HepG2 (cell line): ENCODE measurements around the gene SORL1-AS1.
A peak's percentile ranks its signal among the peaks of the same experiment; 100 is the strongest.

Experiments used
- ARNTL ChIP-seq: sonication (generic); formaldehyde crosslinking; IDR thresholded peaks from 2 replicates; pipeline ENCODE4 v1.4.0; 2020; ENCODE audit warnings: mild to moderate bottlenecking, missing genetic modification reagents
- ESRRA ChIP-seq: sonication (generic); formaldehyde crosslinking; IDR thresholded peaks from 2 replicates; pipeline ENCODE4 v1.5.1; 2020; ENCODE audit warnings: mild to moderate bottlenecking, low read depth, missing genetic modification reagents
- ETV6 ChIP-seq: sonication (generic); formaldehyde crosslinking; conservative IDR thresholded peaks from 2 replicates; pipeline ENCODE4 v1.4.0; 2020; ENCODE audit warnings: missing genetic modification reagents
- FOSL2 ChIP-seq: sonication (generic); formaldehyde crosslinking; IDR thresholded peaks from 2 replicates; pipeline ENCODE4 v1.4.0; 2020; ENCODE audit warnings: missing genetic modification reagents
- FOXP1 ChIP-seq, 2 experiments: fragments of 450-650 bp in 1 of 2; IDR thresholded peaks; 2 replicates each; pipeline ENCODE4 v1.6.1; 2017 to 2018; ENCODE audit warnings: antibody characterized with exemption in 1 of 2
- GLI4 ChIP-seq: sonication (generic); formaldehyde crosslinking; IDR thresholded peaks from 2 replicates; pipeline ENCODE4 v1.5.1; 2020; ENCODE audit warnings: missing genetic modification reagents, mild to moderate bottlenecking, moderate library complexity, borderline replicate concordance
- HDAC1 ChIP-seq: sonication (generic); formaldehyde crosslinking; IDR thresholded peaks from 2 replicates; pipeline ENCODE4 v1.5.1; 2020; ENCODE audit warnings: mild to moderate bottlenecking, missing genetic modification reagents
- HDAC2 ChIP-seq: sonication (generic); formaldehyde crosslinking; IDR thresholded peaks from 2 replicates; pipeline ENCODE4 v1.4.0; 2020; ENCODE audit warnings: missing genetic modification reagents
- HMG20A ChIP-seq: IDR thresholded peaks from 2 replicates; pipeline ENCODE4 v1.6.1; 2016; ENCODE audit warnings: borderline replicate concordance
- JUND ChIP-seq: sonication (generic); formaldehyde crosslinking; IDR thresholded peaks from 2 replicates; pipeline ENCODE4 v1.8.0; 2022; ENCODE audit warnings: mild to moderate bottlenecking, missing genetic modification reagents
- LRRFIP1 ChIP-seq: sonication (generic); formaldehyde crosslinking; conservative IDR thresholded peaks from 2 replicates; pipeline ENCODE4 v1.4.0; 2020; ENCODE audit warnings: missing genetic modification reagents
- MYPOP ChIP-seq: sonication (generic); formaldehyde crosslinking; IDR thresholded peaks from 2 replicates; pipeline ENCODE4 v1.8.1; 2023; ENCODE audit warnings: mild to moderate bottlenecking, moderate library complexity, missing genetic modification reagents
- NR2C2 ChIP-seq: sonication (generic); formaldehyde crosslinking; IDR thresholded peaks from 2 replicates; pipeline ENCODE4 v1.4.0; 2020; ENCODE audit warnings: missing genetic modification reagents, mild to moderate bottlenecking, moderate library complexity, borderline replicate concordance
- NR2F6 ChIP-seq, 2 experiments: IDR thresholded peaks; 2 replicates each; pipeline ENCODE4 v1.6.1; 2016; ENCODE audit warnings: antibody characterized with exemption in 1 of 2, mild to moderate bottlenecking in 1 of 2
- SIN3A ChIP-seq: IDR thresholded peaks from 2 replicates; pipeline ENCODE4 v1.6.1; 2011; ENCODE audit warnings: low read depth, mild to moderate bottlenecking, control low read depth, low read length, borderline replicate concordance
- SKI ChIP-seq: fragments of 450-650 bp; IDR thresholded peaks from one replicate; pipeline ENCODE4 v1.6.1; 2018; ENCODE audit warnings: mild to moderate bottlenecking; ENCODE audit not compliant: partially characterized antibody
- TBX2 ChIP-seq: sonication (generic); formaldehyde crosslinking; IDR thresholded peaks from 2 replicates; pipeline ENCODE4 v1.5.0; 2020; ENCODE audit warnings: missing genetic modification reagents, mild to moderate bottlenecking, borderline replicate concordance
- TEAD3 ChIP-seq: optimal IDR thresholded peaks from 2 replicates; pipeline ENCODE3; 2016; ENCODE audit warnings: borderline replicate concordance
- TGIF2 ChIP-seq: IDR thresholded peaks from 2 replicates; pipeline ENCODE4 v1.6.1; 2016; ENCODE audit warnings: control low read depth, missing compliant biosample characterization
- THAP7 ChIP-seq: sonication (generic); formaldehyde crosslinking; IDR thresholded peaks from 2 replicates; pipeline ENCODE4 v1.8.1; 2023; ENCODE audit warnings: mild to moderate bottlenecking, missing genetic modification reagents
- ZNF24 ChIP-seq: fragments of 450-650 bp; IDR thresholded peaks from 2 replicates; pipeline ENCODE4 v1.6.1; 2017; ENCODE audit warnings: antibody characterized with exemption, mild to moderate bottlenecking
- ZNF430 ChIP-seq: sonication (generic); formaldehyde crosslinking; IDR thresholded peaks from 2 replicates; pipeline ENCODE4 v1.9.0; 2021; ENCODE audit warnings: mild to moderate bottlenecking, missing genetic modification reagents
- ZNF691 ChIP-seq: sonication (generic); formaldehyde crosslinking; IDR thresholded peaks from 2 replicates; pipeline ENCODE4 v1.4.0; 2020; ENCODE audit warnings: missing genetic modification reagents, low read depth, mild to moderate bottlenecking, borderline replicate concordance
- ZNF775 ChIP-seq: sonication (generic); formaldehyde crosslinking; IDR thresholded peaks from 2 replicates; pipeline ENCODE4 v1.4.0; 2020; ENCODE audit warnings: missing genetic modification reagents, mild to moderate bottlenecking, moderate library complexity, borderline replicate concordance
- ZNF878 ChIP-seq: sonication (generic); formaldehyde crosslinking; IDR thresholded peaks from 2 replicates; pipeline ENCODE4 v1.8.1; 2023; ENCODE audit warnings: mild to moderate bottlenecking, missing genetic modification reagents, moderate library complexity

The SORL1-AS1 gene

GRCh38 chr11:121453589-121454299 is 977 bp upstream of the SORL1-AS1 start (continued):
- TF ChIP-seq MYPOP (peak; percentile 87; the same call in 1 of the 2 replicates), ZNF24 (no peak), HDAC2 (peak; percentile 47; the same call in 1 of the 2 replicates), NR2C2 (peak; percentile 57), TEAD3 (CRISPR knock-in tag) (peak; percentile 57), ZNF775 (no peak), FOSL2 (CRISPR knock-in tag) (peak; percentile 78), ETV6 (CRISPR knock-in tag) (no peak), LRRFIP1 (no peak), JUND (CRISPR knock-in tag) (no peak), HMG20A (CRISPR knock-in tag) (peak; percentile 58; the same call in 1 of the 2 replicates), ZNF878 (CRISPR knock-in tag) (0 out of 2 replicates have a peak, but pooled peaks have one; percentile 37), GLI4 (CRISPR knock-in tag) (no peak), THAP7 (CRISPR knock-in tag) (no peak), TBX2 (CRISPR knock-in tag) (no peak), ZNF691 (CRISPR knock-in tag) (no peak), NR2F6 (IDR thresholded peaks at IDR 0.05) (peak; percentile 78), NR2F6 (CRISPR knock-in tag; IDR thresholded peaks at IDR 0.05) (peak; percentile 83), ZNF430 (CRISPR knock-in tag) (0 out of 2 replicates have a peak, but pooled peaks have one; percentile 20), HDAC1 (CRISPR knock-in tag) (peak; percentile 47), ESRRA (peak; percentile 43; the same call in 1 of the 2 replicates), SIN3A (0 out of 2 replicates have a peak, but pooled peaks have one; percentile 13), TGIF2 (CRISPR knock-in tag) (0 out of 2 replicates have a peak, but pooled peaks have one; percentile 45), ARNTL (CRISPR knock-in tag) (no peak), SKI (peak; percentile 91), FOXP1 (IDR thresholded peaks at IDR 0.05) (no peak), FOXP1 (CRISPR knock-in tag; IDR thresholded peaks at IDR 0.05) (peak; percentile 78)
